ENCODE results near the gene TFB2M.

- TF ChIP-seq POLR2A (IDR thresholded peaks at IDR 0.05) (no peak), CTCF (IDR thresholded peaks at IDR 0.05) (no peak)
These were observed 25.1 kb downstream of the TFB2M start for GRCh38 chr1:246540738-246541491.
